HCT116 (cell line): ENCODE results near the gene PTRHD1. TPM values are rescaled to one million over a fixed set of nuclear protein-coding genes. Genes with fewer than 3 reads are reported as not detected.

ENCODE experiments used
- ATAC-seq: fragments of 200-7000 bp; cut with Tn5 transposase; 2 replicates; pipeline ENCODE4 v1.9.1; 2020; ENCODE audit warnings: mild to moderate bottlenecking, moderate library complexity
- BruUV-seq: library from RNA; stranded (reverse); fragments of 400-500 nt; replicated peaks from 2 replicates; lab custom pipeline; 2021; lab: Mats Ljungman, UMichigan
- CTCF ChIA-PET: fragments of 300-600 bp; sonication (Branson Sonifier 250); formaldehyde crosslinking; loops from one replicate; lab custom pipeline; 2021; ENCODE audit warnings: antibody characterized with exemption; lab: Charles Lee
- POLR2A ChIA-PET: fragments of 300-600, 350-600 bp; sonication (Branson Sonifier 250); formaldehyde crosslinking; loops from one replicate; lab custom pipeline; 2021; ENCODE audit warnings: antibody characterized with exemption; lab: Charles Lee
- RAD21 ChIA-PET, 2 experiments: fragments of 300-600 bp; sonication (Branson Sonifier 250); formaldehyde crosslinking; loops; one replicate each; lab custom pipeline; 2023; ENCODE audit warnings: low total read pairs in 2 of 2; ENCODE audit not compliant: uncharacterized antibody in 2 of 2, unreplicated experiment in 2 of 2, low non-redundant PET in 1 of 2; lab: Charles Lee
- DNase-seq: peaks from one replicate; pipeline ENCODE4 v3.0.0-alpha.2; 2010; ENCODE audit warnings: low read depth, low spot score
- H2AFZ ChIP-seq: fragments of 200-600 bp; shearing (Covaris generic), sonication (generic); 2 replicates; pipeline ENCODE4 v1.6.1; 2017; ENCODE audit warnings: low read depth, mixed run types, mixed read lengths, antibody characterized with exemption, low read length; ENCODE audit not compliant: poor library complexity, severe bottlenecking
- H3K27ac ChIP-seq: 2 replicates; pipeline ENCODE4 v1.5.1; 2012; ENCODE audit warnings: low read depth, low read length
- H3K27me3 ChIP-seq: fragments of 200-600 bp; sonication (generic); 2 replicates; pipeline ENCODE4 v1.6.1; 2016; ENCODE audit warnings: mixed run types, low read length, mixed read lengths; ENCODE audit not compliant: insufficient read depth
- H3K36me3 ChIP-seq, 2 experiments: fragments of 200-500 bp in 1 of 2; fragments of 200-600 bp in 1 of 2; sonication (Bioruptor generic) in 1 of 2; sonication (generic) in 1 of 2; 2 replicates each; pipeline versions ENCODE4 v1.5.1 to v1.6.1; 2014 to 2016; ENCODE audit warnings: low read length in 2 of 2, inconsistent platforms in 1 of 2, mixed read lengths in 1 of 2, mixed run types in 1 of 2; ENCODE audit not compliant: insufficient read depth in 2 of 2, control insufficient read depth in 1 of 2
- H3K4me1 ChIP-seq, 2 experiments: fragments of 200-600 bp in 1 of 2; sonication (generic) in 1 of 2; 2 replicates each; pipeline versions ENCODE4 v1.5.1 to v1.6.1; 2012 to 2017; ENCODE audit warnings: low read length in 2 of 2, inconsistent platforms in 1 of 2, mild to moderate bottlenecking in 1 of 2, mixed read lengths in 1 of 2, mixed run types in 1 of 2, moderate library complexity in 1 of 2; ENCODE audit not compliant: insufficient read depth in 2 of 2, control insufficient read depth in 1 of 2
- H3K4me2 ChIP-seq: fragments of 200-600 bp; sonication (generic); 2 replicates; pipeline ENCODE4 v1.6.1; 2017; ENCODE audit warnings: mixed run types, low read length, mixed read lengths
- H3K4me3 ChIP-seq, 2 experiments: fragments of 200-600 bp in 1 of 2; sonication (generic) in 1 of 2; replicated peaks in 1 of 2; 2 replicates each; pipeline ENCODE4 v1.5.1; 2011 to 2016; ENCODE audit warnings: low read length in 2 of 2, control low read depth in 1 of 2, low read depth in 1 of 2, mild to moderate bottlenecking in 1 of 2, mixed read lengths in 1 of 2, mixed run types in 1 of 2
- H3K79me2 ChIP-seq: fragments of 200-600 bp; sonication (generic); 2 replicates; pipeline ENCODE4 v1.6.1; 2017; ENCODE audit warnings: mild to moderate bottlenecking, mixed run types, low read length, moderate library complexity, mixed read lengths; ENCODE audit not compliant: insufficient read depth
- H3K9ac ChIP-seq: fragments of 200-600 bp; sonication (generic); 2 replicates; pipeline ENCODE4 v1.6.1; 2016; ENCODE audit warnings: low read length, mixed read lengths
- H3K9me2 ChIP-seq: fragments of 200-600 bp; sonication (generic), shearing (Covaris generic); 2 replicates; pipeline ENCODE4 v1.6.1; 2017; ENCODE audit warnings: mixed run types, mild to moderate bottlenecking, moderate library complexity; ENCODE audit not compliant: insufficient read depth
- H3K9me3 ChIP-seq, 2 experiments: fragments of 200-500 bp in 1 of 2; fragments of 200-600 bp in 1 of 2; sonication (Bioruptor generic) in 1 of 2; sonication (generic) in 1 of 2; 2 replicates each; pipeline ENCODE4 v1.6.1; 2014 to 2017; ENCODE audit warnings: low read length in 2 of 2, mixed read lengths in 2 of 2, inconsistent platforms in 1 of 2, low read depth in 1 of 2, mild to moderate bottlenecking in 1 of 2, mixed run types in 1 of 2, moderate library complexity in 1 of 2; ENCODE audit not compliant: control insufficient read depth in 1 of 2, insufficient read depth in 1 of 2
- H4K20me1 ChIP-seq: fragments of 200-600 bp; sonication (generic), shearing (Covaris generic); 2 replicates; pipeline ENCODE4 v1.6.1; 2017; ENCODE audit warnings: mixed run types, mild to moderate bottlenecking, moderate library complexity; ENCODE audit not compliant: insufficient read depth
- ATF3 ChIP-seq: IDR thresholded peaks from 2 replicates; pipeline ENCODE4 v1.6.1; 2012
- CBX3 ChIP-seq: IDR thresholded peaks from 2 replicates; pipeline ENCODE4 v1.6.1; 2012; ENCODE audit warnings: low read depth
- ELF1 ChIP-seq: IDR thresholded peaks from 2 replicates; pipeline ENCODE4 v1.6.1; 2012; ENCODE audit warnings: low read depth, borderline replicate concordance
- EZH2 ChIP-seq: fragments of 200-600 bp; sonication (generic); IDR thresholded peaks from 2 replicates; pipeline ENCODE4 v1.6.1; 2017; ENCODE audit warnings: antibody characterized with exemption, mixed run types
- EZH2phosphoT487 ChIP-seq: fragments of 200-600 bp; IDR thresholded peaks from 2 replicates; pipeline ENCODE4 v1.6.1; 2018; ENCODE audit warnings: antibody characterized with exemption, borderline replicate concordance
- FOSL1 ChIP-seq: IDR thresholded peaks from 2 replicates; pipeline ENCODE4 v1.6.1; 2012; ENCODE audit warnings: low read depth
- JUND ChIP-seq: IDR thresholded peaks from 2 replicates; pipeline ENCODE4 v1.6.1; 2012
- MAX ChIP-seq: IDR thresholded peaks from 2 replicates; pipeline ENCODE4 v1.6.1; 2012
- POLR2AphosphoS5 ChIP-seq: IDR thresholded peaks from 2 replicates; pipeline ENCODE4 v1.6.1; 2011; ENCODE audit warnings: mild to moderate bottlenecking, low read depth, low read length, moderate library complexity
- RAD21 ChIP-seq: IDR thresholded peaks from 2 replicates; pipeline ENCODE4 v1.6.1; 2012; ENCODE audit warnings: low read depth, mild to moderate bottlenecking
- SP1 ChIP-seq: IDR thresholded peaks from 2 replicates; pipeline ENCODE4 v1.6.1; 2012; ENCODE audit warnings: low read depth
- SRF ChIP-seq: IDR thresholded peaks from 2 replicates; pipeline ENCODE4 v1.6.1; 2012; ENCODE audit warnings: low read depth
- TCF7L2 ChIP-seq: IDR thresholded peaks from 2 replicates; pipeline ENCODE4 v1.7.0; 2011; ENCODE audit warnings: borderline replicate concordance, inconsistent platforms; ENCODE audit not compliant: insufficient read depth, insufficient read length; ENCODE audit errors: extremely low read depth
- YY1 ChIP-seq: IDR thresholded peaks from 2 replicates; pipeline ENCODE4 v1.6.1; 2011; ENCODE audit warnings: low read length, low read depth, moderate library complexity, mild to moderate bottlenecking; ENCODE audit not compliant: insufficient replicate concordance; ENCODE audit errors: extremely low read depth
- ZBTB33 ChIP-seq: IDR thresholded peaks from 2 replicates; pipeline ENCODE4 v1.6.1; 2011; ENCODE audit warnings: mild to moderate bottlenecking, low read length, moderate library complexity; ENCODE audit not compliant: insufficient replicate concordance; ENCODE audit errors: extremely low read depth
- ZFX ChIP-seq: fragments of 450-650 bp; IDR thresholded peaks from 2 replicates; pipeline ENCODE4 v1.6.1; 2017
- ZNF274 ChIP-seq: fragments of 200-500 bp; sonication (Bioruptor generic); IDR thresholded peaks from 2 replicates; pipeline ENCODE4 v1.6.1; 2014; ENCODE audit warnings: mild to moderate bottlenecking, low read depth, low read length, inconsistent platforms
- intact Hi-C: fragments of 100-400 bp; cut with micrococcal nuclease; formaldehyde crosslinking; loops from 2 replicates; pipeline ENCODE4 v1.10.0; 2022
- total RNA-seq: library from RNA; stranded (reverse); gene quantifications from one replicate; pipeline ENCODE4 v1.2.1, GENCODE V29; 2021; ENCODE audit not compliant: unreplicated experiment

Gene PTRHD1
- total RNA-seq, 1 experiment from 2014 or later: 24.3 TPM

GRCh38 chr2:24816884-24817283 is 23.7 kb upstream of the PTRHD1 start:
- Histone ChIP-seq H3K9me2 (no peaks in the 10 kb centered on the region), H3K4me2 (no peak overlapping the region), H3K27ac (no peak overlapping the region), H3K9ac (no peak overlapping the region), H3K36me3 (peaks cover 38 to 60% of the 10 kb centered on the region in 2 experiments), H3K9me3 (no peaks in the 10 kb centered on the region), H3K4me1 (no peaks in the 10 kb centered on the region), H3K4me3 (no peak overlapping the region), H4K20me1 (no peaks in the 10 kb centered on the region), H3K27me3 (no peaks in the 10 kb centered on the region), H2AFZ (no peak overlapping the region), H3K79me2 (peaks cover 36% of the 10 kb centered on the region)
- intact Hi-C loops: no loop called here
- DNase-seq (no peak), ATAC-seq (no peak)
- no TSS peak for BruUV-seq
- RAD21 ChIA-PET: no interaction called here
- CTCF ChIA-PET: interaction anchor here (2.5 kb wide), 1 partner anchor 11 kb away, joined by 9 read pairs; no protein-coding TSS in a partner anchor
- TF ChIP-seq ZBTB33 (no peak), POLR2AphosphoS5 (no peak), FOSL1 (no peak), TCF7L2 (no peak), SRF (no peak), SP1 (no peak), EZH2 (no peak)
- POLR2A ChIA-PET: no interaction called here

- no TSS peak for BruUV-seq
- Histone ChIP-seq H3K4me1 (no peaks in the 10 kb centered on the region), H3K9ac (no peak overlapping the region), H3K27ac (no peak overlapping the region), H3K9me3 (no peaks in the 10 kb centered on the region), H2AFZ (no peak overlapping the region), H3K36me3 (peaks cover 35 to 56% of the 10 kb centered on the region in 2 experiments), H3K9me2 (no peaks in the 10 kb centered on the region), H3K27me3 (no peaks in the 10 kb centered on the region), H3K4me3 (no peak overlapping the region), H3K4me2 (no peak overlapping the region), H3K79me2 (peaks cover 39% of the 10 kb centered on the region), H4K20me1 (no peaks in the 10 kb centered on the region)
- no peak for DNase-seq
- POLR2A ChIA-PET: no interaction called here
- RAD21 ChIA-PET: no interaction called here
- ATAC-seq: no peak
- CTCF ChIA-PET: no interaction called here
- intact Hi-C loops: no loop called here
- TF ChIP-seq TCF7L2 (no peak), ATF3 (no peak), ZFX (no peak), FOSL1 (no peak), ELF1 (no peak), SRF (no peak), EZH2phosphoT487 (no peak), YY1 (no peak), ZNF274 (no peak), CBX3 (no peak), MAX (no peak), RAD21 (no peak), JUND (no peak)
Observed at GRCh38 chr2:24816404-24816803, 23.2 kb upstream of the PTRHD1 start.
